ENCODE measurements around the gene PRR20E.
"Not testable (repeated sequence)": the region's sequence is repeated elsewhere in the genome, so short reads cannot be mapped to it uniquely, and the experiment has no call there.

The PRR20E gene

DNA sequence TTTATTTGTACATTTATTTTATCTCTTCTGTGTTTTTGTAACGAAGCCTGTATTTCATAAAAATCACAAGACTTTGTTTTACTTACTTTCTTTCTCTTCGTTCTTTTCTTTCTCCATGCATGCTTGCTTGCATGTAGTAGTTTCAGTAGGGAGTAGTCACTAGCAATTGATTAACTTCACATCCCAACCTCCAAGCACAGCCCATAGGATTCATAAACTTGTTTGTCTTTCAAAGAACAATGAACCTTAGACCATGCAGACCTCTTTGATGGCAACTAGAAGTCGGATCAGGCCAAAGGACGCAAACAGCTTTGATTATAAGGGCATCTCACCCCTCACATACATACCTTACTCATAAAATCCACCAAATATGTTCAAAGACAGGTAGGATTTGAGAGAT is 29.4 kb upstream of the PRR20E start:
- no peak overlapping the region for H3K9ac ChIP-seq (ENCODE audit: low read depth, low read length, poor library complexity, severe bottlenecking)
- no peaks in the 10 kb centered on the region for H3F3A ChIP-seq (ENCODE audit: low read depth)
- H3K9me2 ChIP-seq (replicated peaks; ENCODE audit: low read depth, low read length) = no peaks in the 10 kb centered on the region
- TF ChIP-seq, protein P1, sequence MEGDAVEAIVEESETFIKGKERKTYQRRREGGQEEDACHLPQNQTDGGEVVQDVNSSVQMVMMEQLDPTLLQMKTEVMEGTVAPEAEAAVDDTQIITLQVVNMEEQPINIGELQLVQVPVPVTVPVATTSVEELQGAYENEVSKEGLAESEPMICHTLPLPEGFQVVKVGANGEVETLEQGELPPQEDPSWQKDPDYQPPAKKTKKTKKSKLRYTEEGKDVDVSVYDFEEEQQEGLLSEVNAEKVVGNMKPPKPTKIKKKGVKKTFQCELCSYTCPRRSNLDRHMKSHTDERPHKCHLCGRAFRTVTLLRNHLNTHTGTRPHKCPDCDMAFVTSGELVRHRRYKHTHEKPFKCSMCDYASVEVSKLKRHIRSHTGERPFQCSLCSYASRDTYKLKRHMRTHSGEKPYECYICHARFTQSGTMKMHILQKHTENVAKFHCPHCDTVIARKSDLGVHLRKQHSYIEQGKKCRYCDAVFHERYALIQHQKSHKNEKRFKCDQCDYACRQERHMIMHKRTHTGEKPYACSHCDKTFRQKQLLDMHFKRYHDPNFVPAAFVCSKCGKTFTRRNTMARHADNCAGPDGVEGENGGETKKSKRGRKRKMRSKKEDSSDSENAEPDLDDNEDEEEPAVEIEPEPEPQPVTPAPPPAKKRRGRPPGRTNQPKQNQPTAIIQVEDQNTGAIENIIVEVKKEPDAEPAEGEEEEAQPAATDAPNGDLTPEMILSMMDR (conservative IDR thresholded peaks at IDR 0.05; ENCODE audit: low read length) = no peak
- TF ChIP-seq EZH2phosphoT487 (IDR thresholded peaks at IDR 0.05; ENCODE audit: borderline replicate concordance) = no peak
- no peaks in the 10 kb centered on the region for H3K9me3 ChIP-seq (ENCODE audit: insufficient read depth, low read depth, low read length)
- H3K4me3 ChIP-seq (ENCODE audit: low read length, poor library complexity, severe bottlenecking) = no peak overlapping the region
- no peaks in the 10 kb centered on the region for H3K4me1 ChIP-seq (ENCODE audit: insufficient read depth, low read length, poor library complexity, severe bottlenecking)
- H3K79me2 ChIP-seq (ENCODE audit: insufficient read depth, low read length) = no peaks in the 10 kb centered on the region
- H3K36me3 ChIP-seq (ENCODE audit: insufficient read depth, low read length) = no peaks in the 10 kb centered on the region
- H2AFZ ChIP-seq (ENCODE audit: low read length) = no peak overlapping the region
- H3K4me2 ChIP-seq (ENCODE audit: low read depth, low read length, poor library complexity, severe bottlenecking) = no peak overlapping the region
- no peaks in the 10 kb centered on the region for H4K20me1 ChIP-seq (ENCODE audit: insufficient read depth, low read length, poor library complexity, severe bottlenecking)
- no peaks in the 10 kb centered on the region for H3K27me3 ChIP-seq (ENCODE audit: insufficient read depth, low read length, poor library complexity, severe bottlenecking)

DNA sequence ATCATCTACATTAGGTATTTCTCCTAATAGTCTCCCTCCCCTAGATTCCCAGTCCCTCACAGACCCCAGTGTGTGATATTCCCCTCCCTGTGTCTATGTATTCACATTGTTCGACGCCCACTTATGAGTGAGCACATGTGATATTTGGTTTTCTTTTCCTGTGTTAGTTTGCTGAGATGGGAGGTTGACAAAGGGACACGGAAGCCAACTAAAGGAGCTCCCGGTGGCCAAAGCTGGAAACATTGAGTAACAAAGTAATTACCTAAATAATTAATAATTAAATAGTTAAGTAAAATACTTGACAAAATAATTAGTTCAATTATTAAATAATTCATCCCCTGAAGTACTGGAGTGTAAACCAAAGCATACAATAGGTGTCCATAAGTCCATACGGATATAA is 28.0 kb upstream of the PRR20E start:
- Histone ChIP-seq H3K4me2 (ENCODE audit: low read depth, low read length, poor library complexity, severe bottlenecking) (no peak overlapping the region), H3K4me1 (ENCODE audit: insufficient read depth, low read length, poor library complexity, severe bottlenecking) (no peaks in the 10 kb centered on the region), H3K9me3 (ENCODE audit: insufficient read depth, low read depth, low read length) (no peaks in the 10 kb centered on the region), H2AFZ (ENCODE audit: low read length) (no peak overlapping the region), H4K20me1 (ENCODE audit: insufficient read depth, low read length, poor library complexity, severe bottlenecking) (no peaks in the 10 kb centered on the region), H3K9me2 (replicated peaks; ENCODE audit: low read depth, low read length) (no peaks in the 10 kb centered on the region), H3K36me3 (ENCODE audit: insufficient read depth, low read length) (no peaks in the 10 kb centered on the region), H3K9ac (ENCODE audit: low read depth, low read length, poor library complexity, severe bottlenecking) (no peak overlapping the region), H3F3A (ENCODE audit: low read depth) (no peaks in the 10 kb centered on the region), H3K27me3 (ENCODE audit: insufficient read depth, low read length, poor library complexity, severe bottlenecking) (no peaks in the 10 kb centered on the region), H3K4me3 (ENCODE audit: low read length, poor library complexity, severe bottlenecking) (no peak overlapping the region), H3K79me2 (ENCODE audit: insufficient read depth, low read length) (no peaks in the 10 kb centered on the region)
- TF ChIP-seq, protein P1 (conservative IDR thresholded peaks at IDR 0.05; ENCODE audit: low read length) = no peak
- TF ChIP-seq EZH2phosphoT487 (IDR thresholded peaks at IDR 0.05; ENCODE audit: borderline replicate concordance) = no peak

DNA sequence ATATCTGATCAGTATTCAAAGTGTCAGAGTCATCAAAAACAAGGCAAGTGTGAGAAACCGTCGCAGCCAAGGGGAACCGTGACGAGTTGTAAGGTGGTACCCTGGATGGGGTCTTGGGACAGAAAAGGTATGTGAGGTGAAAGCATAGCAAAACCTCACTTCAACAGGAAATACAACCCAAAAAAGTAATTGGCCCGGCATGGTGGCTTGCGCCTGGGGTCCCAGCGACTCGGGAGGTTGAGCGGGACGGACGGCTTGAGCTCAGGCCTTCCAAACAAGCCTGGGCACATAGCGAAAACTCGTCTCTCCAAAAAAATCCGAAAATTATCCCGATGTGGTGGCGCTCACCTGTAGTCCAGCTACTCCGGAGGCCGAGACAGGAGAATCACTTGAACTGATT is 27.2 kb upstream of the PRR20E start:
- H3K4me3 ChIP-seq (ENCODE audit: low read length, poor library complexity, severe bottlenecking); H3K79me2 ChIP-seq (ENCODE audit: insufficient read depth, low read length); H3K9me3 ChIP-seq (ENCODE audit: insufficient read depth, low read depth, low read length); H3K9ac ChIP-seq (ENCODE audit: low read depth, low read length, poor library complexity, severe bottlenecking); H3K4me1 ChIP-seq (ENCODE audit: insufficient read depth, low read length, poor library complexity, severe bottlenecking); H3F3A ChIP-seq (ENCODE audit: low read depth); H3K36me3 ChIP-seq (ENCODE audit: insufficient read depth, low read length); H3K4me2 ChIP-seq (ENCODE audit: low read depth, low read length, poor library complexity, severe bottlenecking); H3K9me2 ChIP-seq (replicated peaks; ENCODE audit: low read depth, low read length); H3K27me3 ChIP-seq (ENCODE audit: insufficient read depth, low read length, poor library complexity, severe bottlenecking); H4K20me1 ChIP-seq (ENCODE audit: insufficient read depth, low read length, poor library complexity, severe bottlenecking); H2AFZ ChIP-seq (ENCODE audit: low read length): not testable (repeated sequence)

DNA sequence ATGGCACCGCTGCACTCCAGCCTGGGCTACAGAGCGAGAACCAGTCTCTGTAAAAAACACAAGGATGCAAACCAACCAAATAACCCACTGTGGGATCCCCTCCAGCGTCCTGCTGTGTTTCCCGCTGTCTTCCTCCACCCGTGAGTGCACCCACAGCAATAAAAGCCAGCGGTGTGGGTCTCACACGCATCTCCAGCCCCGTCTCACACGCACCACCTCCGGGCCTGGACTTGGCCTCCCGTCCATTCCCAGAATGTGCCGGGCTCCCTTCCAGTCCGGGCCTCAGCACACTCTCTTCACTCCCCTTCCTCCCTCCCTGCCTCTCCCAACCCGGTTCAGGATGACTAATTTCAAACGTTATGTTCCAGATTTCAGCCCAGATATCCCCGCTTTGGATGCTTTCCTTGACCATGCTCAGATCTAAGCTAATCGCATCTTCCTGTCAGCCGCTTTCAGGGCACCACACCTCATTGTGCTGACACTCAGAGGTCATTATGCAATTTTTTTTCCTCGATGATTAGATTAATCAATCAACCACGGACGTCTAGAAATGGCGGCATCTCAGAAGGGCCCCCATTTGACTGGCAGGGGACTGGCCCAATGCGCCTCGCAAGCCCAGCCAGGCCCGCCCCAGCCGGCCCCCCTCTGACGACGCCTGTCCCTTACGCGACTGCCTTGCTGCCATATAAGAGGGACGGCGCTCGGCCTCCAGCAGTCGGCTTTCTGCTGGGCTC is 26.6 kb upstream of the PRR20E start, which contains the start of gene PRR20A:
Gene PRR20A (plus strand): TSS at position 684 of the 734 bp plus-strand sequence. CDS start 387 bp downstream, outside the sequence.
- H3K36me3 ChIP-seq (ENCODE audit: insufficient read depth, low read length); H3K4me2 ChIP-seq (ENCODE audit: low read depth, low read length, poor library complexity, severe bottlenecking); H3K4me1 ChIP-seq (ENCODE audit: insufficient read depth, low read length, poor library complexity, severe bottlenecking); H4K20me1 ChIP-seq (ENCODE audit: insufficient read depth, low read length, poor library complexity, severe bottlenecking); H3K9ac ChIP-seq (ENCODE audit: low read depth, low read length, poor library complexity, severe bottlenecking); H3K27me3 ChIP-seq (ENCODE audit: insufficient read depth, low read length, poor library complexity, severe bottlenecking); H3K79me2 ChIP-seq (ENCODE audit: insufficient read depth, low read length); H3K4me3 ChIP-seq (ENCODE audit: low read length, poor library complexity, severe bottlenecking); H2AFZ ChIP-seq (ENCODE audit: low read length); H3F3A ChIP-seq (ENCODE audit: low read depth); H3K9me3 ChIP-seq (ENCODE audit: insufficient read depth, low read depth, low read length); H3K9me2 ChIP-seq (replicated peaks; ENCODE audit: low read depth, low read length): not testable (repeated sequence)

DNA sequence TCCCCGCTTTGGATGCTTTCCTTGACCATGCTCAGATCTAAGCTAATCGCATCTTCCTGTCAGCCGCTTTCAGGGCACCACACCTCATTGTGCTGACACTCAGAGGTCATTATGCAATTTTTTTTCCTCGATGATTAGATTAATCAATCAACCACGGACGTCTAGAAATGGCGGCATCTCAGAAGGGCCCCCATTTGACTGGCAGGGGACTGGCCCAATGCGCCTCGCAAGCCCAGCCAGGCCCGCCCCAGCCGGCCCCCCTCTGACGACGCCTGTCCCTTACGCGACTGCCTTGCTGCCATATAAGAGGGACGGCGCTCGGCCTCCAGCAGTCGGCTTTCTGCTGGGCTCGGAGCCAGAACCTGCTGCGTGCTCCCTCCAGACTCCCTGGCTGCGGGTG is 19.8 kb upstream of the PRR20E start, which contains the start of gene PRR20B:
Gene PRR20B (plus strand): TSS at position 301 of the 400 bp plus-strand sequence. CDS start 387 bp downstream, outside the sequence.
- not testable (repeated sequence) for H3K36me3 ChIP-seq (ENCODE audit: insufficient read depth, low read length); H4K20me1 ChIP-seq (ENCODE audit: insufficient read depth, low read length, poor library complexity, severe bottlenecking); H2AFZ ChIP-seq (ENCODE audit: low read length)

DNA sequence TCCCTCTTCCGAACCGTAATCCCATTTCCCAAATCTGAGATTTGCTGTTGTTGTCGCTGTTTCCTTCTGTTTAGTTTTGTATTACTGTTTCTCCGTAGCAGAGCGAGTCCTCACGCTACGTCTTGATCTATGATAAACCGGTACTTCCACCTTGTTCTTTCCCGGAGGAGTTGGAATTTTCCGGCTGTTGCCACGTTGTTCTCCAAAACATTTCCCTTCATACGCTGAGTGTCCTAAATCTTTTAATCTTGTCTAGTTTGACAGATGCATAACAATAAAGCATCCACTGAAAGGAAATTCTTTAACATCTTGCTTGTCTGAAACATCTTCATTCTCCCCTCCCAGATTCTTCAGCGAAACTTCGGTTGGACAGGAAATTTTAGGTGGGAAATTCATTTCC is 18.9 kb upstream of the PRR20E start:
- H3K36me3 ChIP-seq (ENCODE audit: insufficient read depth, low read length); H2AFZ ChIP-seq (ENCODE audit: low read length); H3K4me3 ChIP-seq (ENCODE audit: low read length, poor library complexity, severe bottlenecking); H3K9ac ChIP-seq (ENCODE audit: low read depth, low read length, poor library complexity, severe bottlenecking); H4K20me1 ChIP-seq (ENCODE audit: insufficient read depth, low read length, poor library complexity, severe bottlenecking); H3K4me2 ChIP-seq (ENCODE audit: low read depth, low read length, poor library complexity, severe bottlenecking); H3K4me1 ChIP-seq (ENCODE audit: insufficient read depth, low read length, poor library complexity, severe bottlenecking); H3K9me2 ChIP-seq (replicated peaks; ENCODE audit: low read depth, low read length); H3K27me3 ChIP-seq (ENCODE audit: insufficient read depth, low read length, poor library complexity, severe bottlenecking); H3K9me3 ChIP-seq (ENCODE audit: insufficient read depth, low read depth, low read length); H3F3A ChIP-seq (ENCODE audit: low read depth); H3K79me2 ChIP-seq (ENCODE audit: insufficient read depth, low read length): not testable (repeated sequence)

More for the DNA sequence above, 19.8 kb upstream of the PRR20E start, which contains the start of gene PRR20B:
- H3K9me2 ChIP-seq (replicated peaks; ENCODE audit: low read depth, low read length); H3K4me3 ChIP-seq (ENCODE audit: low read length, poor library complexity, severe bottlenecking); H3K4me2 ChIP-seq (ENCODE audit: low read depth, low read length, poor library complexity, severe bottlenecking); H3K79me2 ChIP-seq (ENCODE audit: insufficient read depth, low read length); H3K4me1 ChIP-seq (ENCODE audit: insufficient read depth, low read length, poor library complexity, severe bottlenecking); H3K9me3 ChIP-seq (ENCODE audit: insufficient read depth, low read depth, low read length); H3K9ac ChIP-seq (ENCODE audit: low read depth, low read length, poor library complexity, severe bottlenecking); H3F3A ChIP-seq (ENCODE audit: low read depth); H3K27me3 ChIP-seq (ENCODE audit: insufficient read depth, low read length, poor library complexity, severe bottlenecking): not testable (repeated sequence)
